Measurements from ENCODE around the gene TRABD2A.

Gene TRABD2A

GRCh38 chr2:84823788-84824187, 57.1 kb downstream of the TRABD2A start:
- H3K36me3 ChIP-seq (ENCODE audit: insufficient read depth, low read length): no peaks in the 10 kb centered on the region
- no peaks in the 10 kb centered on the region for H3K9me3 ChIP-seq (ENCODE audit: insufficient read depth, low read length, severe bottlenecking)
- H3K4me1 ChIP-seq (ENCODE audit: insufficient read depth, low read length): no peaks in the 10 kb centered on the region
- H3K4me2 ChIP-seq (ENCODE audit: insufficient read depth, low read length): no peak overlapping the region
- no peak overlapping the region for H2AFZ ChIP-seq (ENCODE audit: low read depth, low read length)
- ATAC-seq (ENCODE audit: insufficient read depth, low read depth): no peak
- H3K4me3 ChIP-seq (ENCODE audit: low read depth in 1 of 2, low read length in 2 of 2): no peak overlapping the region
- H4K20me1 ChIP-seq (ENCODE audit: insufficient read depth, low read length): no peaks in the 10 kb centered on the region
- H3K79me2 ChIP-seq (ENCODE audit: insufficient read depth, low read length): no peaks in the 10 kb centered on the region
- H3K27me3 ChIP-seq (ENCODE audit: insufficient read depth, low read length, poor library complexity): peaks cover 3% of the 10 kb centered on the region
- H3K9ac ChIP-seq (ENCODE audit: low read depth, low read length): no peak overlapping the region
- TF ChIP-seq CTCF (IDR thresholded peaks at IDR 0.05; ENCODE audit: borderline replicate concordance, extremely low read depth, low read length, poor library complexity, severe bottlenecking) (no peak), EZH2 (IDR thresholded peaks at IDR 0.05; ENCODE audit: borderline replicate concordance, low read depth, low read length, severe bottlenecking) (no peak)
- no peak for DNase-seq
- H3K27ac ChIP-seq (ENCODE audit: low read length): no peak overlapping the region

GRCh38 chr2:84823229-84823628, 57.7 kb downstream of the TRABD2A start:
- H3K9me3 ChIP-seq (ENCODE audit: insufficient read depth, low read length, severe bottlenecking): no peaks in the 10 kb centered on the region
- H3K9ac ChIP-seq (ENCODE audit: low read depth, low read length): no peak overlapping the region
- TF ChIP-seq CTCF (IDR thresholded peaks at IDR 0.05; ENCODE audit: borderline replicate concordance, extremely low read depth, low read length, poor library complexity, severe bottlenecking) (no peak), EZH2 (IDR thresholded peaks at IDR 0.05; ENCODE audit: borderline replicate concordance, low read depth, low read length, severe bottlenecking) (no peak)
- ATAC-seq (ENCODE audit: insufficient read depth, low read depth) (no peak), DNase-seq (no peak)
- H4K20me1 ChIP-seq (ENCODE audit: insufficient read depth, low read length): no peaks in the 10 kb centered on the region
- no peaks in the 10 kb centered on the region for H3K36me3 ChIP-seq (ENCODE audit: insufficient read depth, low read length)
- no peak overlapping the region for H3K4me2 ChIP-seq (ENCODE audit: insufficient read depth, low read length)
- H3K27me3 ChIP-seq (ENCODE audit: insufficient read depth, low read length, poor library complexity): peaks cover 3% of the 10 kb centered on the region
- H3K79me2 ChIP-seq (ENCODE audit: insufficient read depth, low read length): no peaks in the 10 kb centered on the region
- no peak overlapping the region for H2AFZ ChIP-seq (ENCODE audit: low read depth, low read length)
- no peaks in the 10 kb centered on the region for H3K4me1 ChIP-seq (ENCODE audit: insufficient read depth, low read length)
- H3K4me3 ChIP-seq (ENCODE audit: low read depth in 1 of 2, low read length in 2 of 2): no peak overlapping the region
- no peak overlapping the region for H3K27ac ChIP-seq (ENCODE audit: low read length)

GRCh38 chr2:84821806-84822205, 59.1 kb downstream of the TRABD2A start:
- Histone ChIP-seq H3K4me2 (ENCODE audit: insufficient read depth, low read length) (no peak overlapping the region), H4K20me1 (ENCODE audit: insufficient read depth, low read length) (no peaks in the 10 kb centered on the region), H3K4me1 (ENCODE audit: insufficient read depth, low read length) (no peaks in the 10 kb centered on the region), H2AFZ (ENCODE audit: low read depth, low read length) (no peak overlapping the region), H3K27me3 (ENCODE audit: insufficient read depth, low read length, poor library complexity) (peaks cover 3% of the 10 kb centered on the region), H3K79me2 (ENCODE audit: insufficient read depth, low read length) (no peaks in the 10 kb centered on the region), H3K9me3 (ENCODE audit: insufficient read depth, low read length, severe bottlenecking) (no peaks in the 10 kb centered on the region), H3K36me3 (ENCODE audit: insufficient read depth, low read length) (no peaks in the 10 kb centered on the region), H3K27ac (ENCODE audit: low read length) (no peak overlapping the region), H3K9ac (ENCODE audit: low read depth, low read length) (no peak overlapping the region), H3K4me3 (ENCODE audit: low read depth in 1 of 2, low read length in 2 of 2) (no peak overlapping the region)
- DNase-seq (no peak), ATAC-seq (ENCODE audit: insufficient read depth, low read depth) (no peak)
- no peak for TF ChIP-seq EZH2 (IDR thresholded peaks at IDR 0.05; ENCODE audit: borderline replicate concordance, low read depth, low read length, severe bottlenecking)
- TF ChIP-seq CTCF (IDR thresholded peaks at IDR 0.05; ENCODE audit: borderline replicate concordance, extremely low read depth, low read length, poor library complexity, severe bottlenecking): no peak

GRCh38 chr2:84817239-84817655, 63.6 kb downstream of the TRABD2A start:
- H3K27me3 ChIP-seq (ENCODE audit: insufficient read depth, low read length, poor library complexity): peaks cover 3% of the 10 kb centered on the region
- DNase-seq (no peak), ATAC-seq (ENCODE audit: insufficient read depth, low read depth) (no peak)
- TF ChIP-seq CTCF (IDR thresholded peaks at IDR 0.05; ENCODE audit: borderline replicate concordance, extremely low read depth, low read length, poor library complexity, severe bottlenecking): no peak
- TF ChIP-seq EZH2 (IDR thresholded peaks at IDR 0.05; ENCODE audit: borderline replicate concordance, low read depth, low read length, severe bottlenecking): no peak
- no peaks in the 10 kb centered on the region for H3K9me3 ChIP-seq (ENCODE audit: insufficient read depth, low read length, severe bottlenecking)
- H3K4me3 ChIP-seq (ENCODE audit: low read depth in 1 of 2, low read length in 2 of 2): no peak overlapping the region
- no peak overlapping the region for H2AFZ ChIP-seq (ENCODE audit: low read depth, low read length)
- H4K20me1 ChIP-seq (ENCODE audit: insufficient read depth, low read length): no peaks in the 10 kb centered on the region
- H3K4me1 ChIP-seq (ENCODE audit: insufficient read depth, low read length): no peaks in the 10 kb centered on the region
- no peaks in the 10 kb centered on the region for H3K36me3 ChIP-seq (ENCODE audit: insufficient read depth, low read length)
- H3K4me2 ChIP-seq (ENCODE audit: insufficient read depth, low read length): no peak overlapping the region
- H3K27ac ChIP-seq (ENCODE audit: low read length): no peak overlapping the region
- H3K79me2 ChIP-seq (ENCODE audit: insufficient read depth, low read length): no peaks in the 10 kb centered on the region
- H3K9ac ChIP-seq (ENCODE audit: low read depth, low read length): no peak overlapping the region

Measured in DND-41 (cell line).